Measurements from ENCODE around the gene ZNF438. TPM values are rescaled to one million over a fixed set of nuclear protein-coding genes. Genes with fewer than 3 reads are reported as not detected.
A peak's percentile ranks its signal among the peaks of the same experiment; 100 is the strongest.

ZNF438 gene
- total and polyA plus RNA-seq, 2 of the 8 experiments (the other 6 are each of a cell fraction or from before 2014, with no cell fraction given), result 0.95 to 1.7 TPM

GRCh38 chr10:31030800-31031199 lies 865 bp downstream of the ZNF438 start:
- WGBS, 2 experiments (ENCODE audit: extremely low coverage in 1 of 2, insufficient coverage in 1 of 2, insufficient read length in 1 of 2, insufficient replicate concordance in 2 of 2, low coverage in 1 of 2, low lambda C conversion rate in 2 of 2, missing lambda C conversion rate in 1 of 2), result 93% methylated on average over 8 of the region's 8 CpGs; no CpG with 5 or more reads in 1 of the 2 experiments
- ChIA-PET CTCF (ENCODE audit: partially characterized antibody) (interaction anchor here (0.8 to 1.8 kb wide), 4 partner anchors 24 to 916 kb away, joined by 3 to 4 read pairs (median 3); no protein-coding TSS in a partner anchor), POLR2A (ENCODE audit: partially characterized antibody) (no interaction called here)
- no peak overlapping the region for H2BK12ac ChIP-seq (ENCODE audit: low read depth, low read length)
- H3K23ac ChIP-seq (ENCODE audit: insufficient read length), result no peak overlapping the region
- no peaks in the 10 kb centered on the region for H3K79me1 ChIP-seq (ENCODE audit: low read depth, low read length)
- no peaks in the 10 kb centered on the region for H3K79me2 ChIP-seq (ENCODE audit: control insufficient read depth in 1 of 2, insufficient read depth in 2 of 2, low read length in 2 of 2)
- peaks cover 0 to 10% (median 1%) of the 10 kb centered on the region in 4 experiments; a peak in 3 of 7 replicates for H3K4me1 ChIP-seq (replicated peaks in 1 of 4; ENCODE audit: control insufficient read depth in 3 of 4, insufficient read depth in 4 of 4, low read length in 3 of 4)
- H4K20me1 ChIP-seq (replicated peaks in 1 of 2; ENCODE audit: control insufficient read depth in 1 of 2, insufficient read depth in 2 of 2, low read length in 2 of 2), result no peaks in the 10 kb centered on the region
- H4K5ac ChIP-seq (ENCODE audit: insufficient read length, low read depth, low read length), result no peak overlapping the region
- H3K14ac ChIP-seq (ENCODE audit: insufficient read length), result no peak overlapping the region
- H2BK120ac ChIP-seq (replicated peaks; ENCODE audit: low read depth, low read length), result no peak overlapping the region
- DNase-seq (ENCODE audit: low read depth in 1 of 2, low spot score in 2 of 2) (no peak), FAIRE-seq (no peak)
- no peak overlapping the region for H3K18ac ChIP-seq (ENCODE audit: extremely low read depth, low read length)
- TF ChIP-seq USF2 (IDR thresholded peaks at IDR 0.05; ENCODE audit: low read length), result no peak
- TF ChIP-seq JUN (IDR thresholded peaks at IDR 0.05; ENCODE audit: low read depth, low read length), result no peak
- no peak for TF ChIP-seq SIX5 (IDR thresholded peaks at IDR 0.05; ENCODE audit: low read depth, low read length)
- no peak for TF ChIP-seq NANOG (IDR thresholded peaks at IDR 0.05; ENCODE audit: insufficient read depth, low read depth, low read length, poor library complexity, severe bottlenecking)
- H3K56ac ChIP-seq (replicated peaks; ENCODE audit: insufficient read length, low read depth, low read length), result no peak overlapping the region
- H4K8ac ChIP-seq (ENCODE audit: extremely low read depth, insufficient read depth, low read length), result no peak overlapping the region
- H2BK5ac ChIP-seq (ENCODE audit: low read depth, low read length), result no peak overlapping the region
- no peak overlapping the region for H3K4ac ChIP-seq (replicated peaks; ENCODE audit: insufficient read length, low read depth, low read length)
- peaks cover 3% of the 10 kb centered on the region; the same call in 1 of the 2 replicates for H3K23me2 ChIP-seq (ENCODE audit: low read depth, low read length)
- H3K36me3 ChIP-seq (ENCODE audit: control insufficient read depth in 2 of 4, insufficient read depth in 4 of 4, low read length in 3 of 4), result no peaks in the 10 kb centered on the region
- no peak overlapping the region for H3K9ac ChIP-seq (replicated peaks in 1 of 4; ENCODE audit: extremely low read depth in 1 of 4, low read depth in 3 of 4, low read length in 3 of 4)
- H3K27me3 ChIP-seq (replicated peaks in 1 of 4; ENCODE audit: control insufficient read depth in 3 of 4, extremely low read depth in 1 of 4, insufficient read depth in 3 of 4, low read length in 3 of 4), result peaks cover 0 to 6% (median 4%) of the 10 kb centered on the region in 4 experiments; a peak in 2 of 7 replicates
- H2AFZ ChIP-seq (ENCODE audit: low read length), result 0 out of 2 replicates have a peak overlapping the region, but pooled peaks have one; percentile 72
- H3K27ac ChIP-seq (ENCODE audit: low read depth, low read length), result no peak overlapping the region
- no peak overlapping the region for H2BK15ac ChIP-seq (ENCODE audit: low read length)
- H2BK20ac ChIP-seq (ENCODE audit: low read length), result no peak overlapping the region
- no peak overlapping the region for H4K91ac ChIP-seq (replicated peaks; ENCODE audit: insufficient read length, low read length)
- H2AK5ac ChIP-seq (ENCODE audit: low read depth, low read length), result no peak overlapping the region
- H3K4me3 ChIP-seq (ENCODE audit: extremely low read depth in 1 of 4, insufficient read depth in 2 of 4, low read depth in 3 of 4, low read length in 4 of 4), result peak overlapping the region in 3 of 4 experiments; percentile 42 to 76 (median 73); a peak in 2 of 8 replicates
- no peaks in the 10 kb centered on the region for H3K9me3 ChIP-seq (ENCODE audit: insufficient read depth in 2 of 2, low read depth in 1 of 2, low read length in 1 of 2)
- peak overlapping the region; percentile 83 to 85; a peak in 3 of 4 replicates for H3K4me2 ChIP-seq (ENCODE audit: insufficient read depth in 1 of 2, low read depth in 2 of 2, low read length in 2 of 2)
